Calu3 (cell line): ENCODE results near the gene NEDD4L. TPM values are rescaled to one million over a fixed set of nuclear protein-coding genes. Genes with fewer than 3 reads are reported as not detected.
A peak's percentile ranks its signal among the peaks of the same experiment; 100 is the strongest.

ENCODE experiments used
- BruUV-seq: library from RNA; stranded (reverse); fragments of 400-500 nt; replicated peaks from 2 replicates; lab custom pipeline; 2021; lab: Mats Ljungman, UMichigan
- CTCF ChIA-PET: fragments of 300-600 bp; sonication (Branson Sonifier 250); formaldehyde crosslinking; loops from one replicate; lab custom pipeline; 2022; ENCODE audit warnings: antibody characterized with exemption; lab: Charles Lee
- DNase-seq: peaks from one replicate; pipeline ENCODE4 v3.0.0; 2022
- H3K27ac Mint-ChIP-seq: one replicate; pipeline ENCODE4 v1.8.0; 2022; ENCODE audit warnings: mixed read lengths; ENCODE audit not compliant: unreplicated experiment
- H3K27me3 Mint-ChIP-seq: one replicate; pipeline ENCODE4 v1.8.0; 2022; ENCODE audit warnings: mixed read lengths; ENCODE audit not compliant: unreplicated experiment
- H3K36me3 Mint-ChIP-seq: one replicate; pipeline ENCODE4 v1.8.0; 2022; ENCODE audit warnings: mild to moderate bottlenecking, moderate library complexity, mixed read lengths; ENCODE audit not compliant: insufficient read depth, unreplicated experiment
- H3K4me1 Mint-ChIP-seq: one replicate; pipeline ENCODE4 v1.8.0; 2022; ENCODE audit warnings: mild to moderate bottlenecking, low read depth, mixed read lengths; ENCODE audit not compliant: unreplicated experiment
- H3K4me3 Mint-ChIP-seq: one replicate; pipeline ENCODE4 v1.8.0; 2022; ENCODE audit warnings: mild to moderate bottlenecking, low read depth, moderate library complexity, mixed read lengths; ENCODE audit not compliant: unreplicated experiment
- H3K9me3 Mint-ChIP-seq: one replicate; pipeline ENCODE4 v1.8.0; 2022; ENCODE audit warnings: low read depth, mixed read lengths; ENCODE audit not compliant: unreplicated experiment
- CTCF ChIP-seq: fragments of 200-600 bp; IDR thresholded peaks from one replicate; pipeline ENCODE4 v1.8.0; 2022; ENCODE audit warnings: antibody characterized with exemption; ENCODE audit not compliant: unreplicated experiment
- intact Hi-C: fragments of 100-400 bp; cut with micrococcal nuclease; formaldehyde crosslinking; loops from one replicate; pipeline ENCODE4 v1.10.0; 2022; ENCODE audit not compliant: unreplicated experiment
- total RNA-seq: library from RNA; stranded (reverse); gene quantifications from 2 replicates; pipeline ENCODE4 v1.2.3, GENCODE V29; 2022

NEDD4L gene
- total RNA-seq, 1 experiment from 2014 or later, result 213 TPM

- intact Hi-C loops, result no loop called here
- TF ChIP-seq CTCF, result no peak
- H3K27me3 Mint-ChIP-seq, result no peaks in the 10 kb centered on the region
- no peak overlapping the region for H3K27ac Mint-ChIP-seq
- no peaks in the 10 kb centered on the region for H3K9me3 Mint-ChIP-seq
- CTCF ChIA-PET, result no interaction called here
- H3K4me1 Mint-ChIP-seq, result peaks cover 19% of the 10 kb centered on the region
- DNase-seq, result no peak
- H3K4me3 Mint-ChIP-seq, result no peak overlapping the region
- BruUV-seq, result no TSS peak
- H3K36me3 Mint-ChIP-seq, result peaks cover 78% of the 10 kb centered on the region
Measured at GRCh38 chr18:58337686-58338085, 293.7 kb downstream of the NEDD4L start.

GRCh38 chr18:58338141-58338540, 294.1 kb downstream of the NEDD4L start:
- intact Hi-C loops, result no loop called here
- H3K36me3 Mint-ChIP-seq, result peaks cover 78% of the 10 kb centered on the region
- H3K9me3 Mint-ChIP-seq, result no peaks in the 10 kb centered on the region
- H3K27me3 Mint-ChIP-seq, result no peaks in the 10 kb centered on the region
- H3K4me3 Mint-ChIP-seq, result no peak overlapping the region
- DNase-seq, result no peak
- no TSS peak for BruUV-seq
- CTCF ChIA-PET, result no interaction called here
- no peak for TF ChIP-seq CTCF
- H3K4me1 Mint-ChIP-seq, result peaks cover 19% of the 10 kb centered on the region
- no peak overlapping the region for H3K27ac Mint-ChIP-seq

- H3K36me3 Mint-ChIP-seq, result peaks cover 80% of the 10 kb centered on the region
- no peaks in the 10 kb centered on the region for H3K27me3 Mint-ChIP-seq
- CTCF ChIA-PET, result interaction anchor here (0.7 to 1.1 kb wide), 3 partner anchors 17 to 372 kb away, joined by 3 to 4 read pairs (median 3); no protein-coding TSS in a partner anchor
- peak; percentile 21 for DNase-seq
- peaks cover 19% of the 10 kb centered on the region for H3K4me1 Mint-ChIP-seq
- BruUV-seq, result no TSS peak
- H3K27ac Mint-ChIP-seq, result peak overlapping the region; percentile 33
- intact Hi-C loops, result no loop called here
- no peak overlapping the region for H3K4me3 Mint-ChIP-seq
- no peaks in the 10 kb centered on the region for H3K9me3 Mint-ChIP-seq
- no peak for TF ChIP-seq CTCF
Measured at GRCh38 chr18:58338961-58339592, 295.1 kb downstream of the NEDD4L start.

GRCh38 chr18:58339890-58340289, 295.9 kb downstream of the NEDD4L start:
- Mint-ChIP-seq H3K36me3 (peaks cover 77% of the 10 kb centered on the region), H3K9me3 (no peaks in the 10 kb centered on the region), H3K4me3 (no peak overlapping the region), H3K27ac (peak overlapping the region; percentile 58), H3K27me3 (no peaks in the 10 kb centered on the region), H3K4me1 (peaks cover 21% of the 10 kb centered on the region)
- BruUV-seq, result no TSS peak
- no peak for DNase-seq
- no peak for TF ChIP-seq CTCF
- CTCF ChIA-PET, result interaction anchor here (1.1 kb wide), 1 partner anchor 18 kb away, joined by 3 read pairs; no protein-coding TSS in a partner anchor
- intact Hi-C loops, result no loop called here
